Motor neuron (in vitro differentiated cells): ENCODE data around the gene NALCN. TPM values are rescaled to one million over a fixed set of nuclear protein-coding genes. Genes with fewer than 3 reads are reported as not detected.

Source experiments
- ATAC-seq, 8 experiments: fragments of 200-7000 bp; cut with Tn5 transposase; replicated peaks in 6 of 8; 2 replicates each; pipeline ENCODE4 v1.8.0; 2021; ENCODE audit warnings: mild to moderate bottlenecking in 8 of 8, moderate library complexity in 8 of 8
- H3K27ac ChIP-seq, 2 donors: fragments of 250-450 bp; sonication (Bioruptor Pico); 2 replicates each; pipeline ENCODE4 v1.9.0; 2021; ENCODE audit warnings: antibody characterized with exemption in 2 of 2, mild to moderate bottlenecking in 2 of 2, moderate library complexity in 1 of 2
- H3K4me1 ChIP-seq, 2 donors: fragments of 250-450 bp; sonication (Bioruptor Pico); replicated peaks in 1 of 2; 2 replicates each; pipeline ENCODE4 v1.6.1; 2021; ENCODE audit warnings: antibody characterized with exemption in 2 of 2, mild to moderate bottlenecking in 2 of 2, moderate library complexity in 1 of 2
- H3K4me3 ChIP-seq, 5 donors: fragments of 250-450 bp; sonication (Bioruptor Pico); 2 replicates each; pipeline ENCODE4 v1.9.0; 2021; ENCODE audit warnings: antibody characterized with exemption in 5 of 5, mild to moderate bottlenecking in 5 of 5, moderate library complexity in 4 of 5
- WGBS, 10 experiments: fragments of 450-650 bp; shearing (Covaris generic); methylation state at CpG; one replicate each; pipeline ENCODE4 v1.0.0; 2022; 5-methylcytosine and 5-hydroxymethylcytosine counted together
- in situ Hi-C, 9 experiments: fragments of 400-800 bp; cut with MboI; loops; one replicate each; pipeline ENCODE4 v1.15.0; 2021; ENCODE audit warnings: low sequenced_read_pairs in 9 of 9, low pct_unique_long_range_greater_than_20kb in 2 of 9; ENCODE audit not compliant: unreplicated experiment in 9 of 9
- total RNA-seq, 8 experiments: library from RNA; unstranded; fragments of 300-600 nt; gene quantifications; 2 replicates each; pipeline versions ENCODE4 v1.2.3 to v1.2.4, GENCODE V29; 2022

NALCN gene
- total RNA-seq, 8 experiments from 2014 or later = 0.40 to 21.3 (median 3.0) TPM

GRCh38 chr13:101190976-101191375 is 225.3 kb downstream of the NALCN start:
- no peak overlapping the region for H3K4me3 ChIP-seq
- no peak for ATAC-seq
- in situ Hi-C loops = no loop called here
- 3 to 100% (median 87%) methylated on average over 2 to 3 of the region's 3 CpGs; no CpG with 5 or more reads in 1 of the 10 experiments for WGBS, 10 experiments
- no peak overlapping the region for H3K27ac ChIP-seq
- no peaks in the 10 kb centered on the region for H3K4me1 ChIP-seq

GRCh38 chr13:101190337-101190736 is 226.0 kb downstream of the NALCN start:
- ATAC-seq = no peak
- no peak overlapping the region for H3K4me3 ChIP-seq
- no peak overlapping the region for H3K27ac ChIP-seq
- peaks cover 0 to 6% of the 10 kb centered on the region in 2 donors for H3K4me1 ChIP-seq
- WGBS, 10 experiments = 33 to 100% (median 83%) methylated on average over 1 to 3 of the region's 3 CpGs; no CpG with 5 or more reads in 1 of the 10 experiments
- in situ Hi-C loops = no loop called here

- in situ Hi-C loops = no loop called here
- Histone ChIP-seq H3K4me1 (peaks cover 0 to 7% of the 10 kb centered on the region in 2 donors), H3K4me3 (no peak overlapping the region), H3K27ac (no peak overlapping the region)
- WGBS, 10 experiments = 25 to 90% (median 60%) methylated on average over 1 to 3 of the region's 3 CpGs; no CpG with 5 or more reads in 3 of the 10 experiments
- no peak for ATAC-seq
Measured at GRCh38 chr13:101185606-101186005, 230.7 kb downstream of the NALCN start.

DNA sequence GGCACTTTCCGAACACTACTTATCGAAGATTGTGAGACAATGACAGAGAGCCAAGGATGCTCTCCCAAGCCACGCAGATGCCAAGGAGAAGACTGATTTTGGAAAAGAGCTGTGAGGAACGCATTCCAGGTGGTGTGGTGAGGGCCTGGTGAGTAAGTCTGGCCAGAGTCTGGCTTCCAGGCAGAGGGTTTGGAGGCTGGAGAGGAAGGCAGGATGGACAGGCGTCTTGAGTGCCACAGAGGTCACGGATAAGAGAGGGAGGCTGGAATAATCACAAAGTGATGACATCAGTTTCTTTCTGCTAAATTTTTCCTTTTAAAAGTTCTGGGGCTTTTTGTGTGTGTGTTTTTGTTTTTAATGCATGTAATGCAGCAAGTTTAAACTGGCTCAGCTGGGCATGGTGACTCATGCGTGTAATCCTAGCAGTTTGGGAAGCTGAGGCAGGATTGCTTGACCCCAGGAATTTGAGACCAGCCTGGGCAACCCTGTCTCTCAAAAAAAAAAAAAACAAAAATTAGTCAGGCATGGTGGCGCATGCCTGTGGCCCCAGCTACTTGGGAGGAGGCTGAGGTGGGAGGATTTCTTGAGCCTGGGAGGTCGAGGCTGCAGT is 235.1 kb downstream of the NALCN start:
- ATAC-seq = no peak
- Histone ChIP-seq H3K27ac (no peak overlapping the region), H3K4me1 (peaks cover 0 to 7% of the 10 kb centered on the region in 2 donors), H3K4me3 (no peak overlapping the region)
- in situ Hi-C loops = no loop called here
- WGBS, 10 experiments = 40 to 100% (median 84%) methylated on average over 1 to 8 of the region's 9 CpGs; no CpG with 5 or more reads in 1 of the 10 experiments

GRCh38 chr13:101179021-101179420 is 237.3 kb downstream of the NALCN start:
- Histone ChIP-seq H3K27ac (no peak overlapping the region), H3K4me1 (no peaks in the 10 kb centered on the region), H3K4me3 (no peak overlapping the region)
- WGBS, 10 experiments = 33 to 100% (median 85%) methylated on average over 1 to 4 of the region's 4 CpGs; no CpG with 5 or more reads in 3 of the 10 experiments
- in situ Hi-C loops = no loop called here
- ATAC-seq = no peak

- 14 to 90% (median 64%) methylated on average over 1 to 4 of the region's 4 CpGs; no CpG with 5 or more reads in 4 of the 10 experiments for WGBS, 10 experiments
- Histone ChIP-seq H3K4me3 (no peak overlapping the region), H3K27ac (no peak overlapping the region), H3K4me1 (no peaks in the 10 kb centered on the region)
- ATAC-seq = no peak
- in situ Hi-C loops = no loop called here
Measured at GRCh38 chr13:101178406-101178805, 237.9 kb downstream of the NALCN start.

- 10 to 78% (median 41%) methylated on average over 1 to 2 of the region's 2 CpGs; no CpG with 5 or more reads in 3 of the 10 experiments for WGBS, 10 experiments
Measured at GRCh38 chr13:101170306-101170705, 246.0 kb downstream of the NALCN start.

GRCh38 chr13:101157261-101157660 is 259.0 kb downstream of the NALCN start:
- Histone ChIP-seq H3K4me3 (no peak overlapping the region), H3K27ac (no peak overlapping the region), H3K4me1 (no peaks in the 10 kb centered on the region)
- ATAC-seq = no peak
- in situ Hi-C loops = loop anchor here in 4 of 9 experiments (25.0 kb wide), 5 partner anchors 305 to 780 kb away; partner anchors contain the start of gene ITGBL1 (in 2 of the 4)
- WGBS, 10 experiments = 0 to 100% (median 25%) methylated on average over 1 of the region's 1 CpG; no CpG with 5 or more reads in 4 of the 10 experiments

More at GRCh38 chr13:101170306-101170705, 246.0 kb downstream of the NALCN start:
- Histone ChIP-seq H3K4me1 (no peaks in the 10 kb centered on the region), H3K27ac (no peak overlapping the region), H3K4me3 (no peak overlapping the region)
- in situ Hi-C loops = loop anchor here in 4 of 9 experiments (25.0 kb wide), 5 partner anchors 292 to 767 kb away; partner anchors contain the start of gene ITGBL1 (in 2 of the 4)
- no peak for ATAC-seq

DNA sequence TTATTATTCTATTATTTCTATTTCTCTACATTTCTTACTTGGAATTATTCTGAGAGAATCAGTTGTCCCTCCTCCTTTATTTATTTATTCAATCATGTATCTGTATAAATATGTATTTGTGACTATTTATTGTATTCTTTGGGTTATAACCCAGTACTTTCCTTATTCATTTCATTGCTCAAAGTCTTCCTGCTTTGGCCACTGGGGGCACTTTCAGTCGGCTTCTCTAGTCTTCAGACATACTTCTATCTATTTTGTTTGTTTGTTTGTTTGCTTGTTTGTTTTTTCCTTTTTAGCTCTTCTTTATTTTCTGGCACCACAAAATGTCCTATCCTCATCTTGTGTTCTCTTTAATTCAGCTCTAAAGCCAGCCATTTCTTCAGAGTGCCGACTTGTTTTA is 260.4 kb downstream of the NALCN start:
- in situ Hi-C loops = loop anchor here in 4 of 9 experiments (25.0 kb wide), 5 partner anchors 306 to 781 kb away; partner anchors contain the start of gene ITGBL1 (in 2 of the 4)
- ATAC-seq = no peak
- H3K4me1 ChIP-seq = peaks cover 0 to under 1% of the 10 kb centered on the region in 2 donors
- WGBS, 10 experiments = 41 to 92% (median 60%) methylated on average over 1 to 2 of the region's 2 CpGs
- H3K27ac ChIP-seq = no peak overlapping the region
- H3K4me3 ChIP-seq = no peak overlapping the region

- Histone ChIP-seq H3K4me3 (no peak overlapping the region), H3K27ac (no peak overlapping the region), H3K4me1 (peaks cover 0 to 3% of the 10 kb centered on the region in 2 donors)
- 67 to 100% (median 90%) methylated on average over 1 to 3 of the region's 3 CpGs; no CpG with 5 or more reads in 5 of the 10 experiments for WGBS, 10 experiments
- no peak for ATAC-seq
- in situ Hi-C loops = loop anchor here in 4 of 9 experiments (25.0 kb wide), 5 partner anchors 310 to 785 kb away; partner anchors contain the start of gene ITGBL1 (in 2 of the 4)
Measured at GRCh38 chr13:101152184-101152583, 264.1 kb downstream of the NALCN start.

DNA sequence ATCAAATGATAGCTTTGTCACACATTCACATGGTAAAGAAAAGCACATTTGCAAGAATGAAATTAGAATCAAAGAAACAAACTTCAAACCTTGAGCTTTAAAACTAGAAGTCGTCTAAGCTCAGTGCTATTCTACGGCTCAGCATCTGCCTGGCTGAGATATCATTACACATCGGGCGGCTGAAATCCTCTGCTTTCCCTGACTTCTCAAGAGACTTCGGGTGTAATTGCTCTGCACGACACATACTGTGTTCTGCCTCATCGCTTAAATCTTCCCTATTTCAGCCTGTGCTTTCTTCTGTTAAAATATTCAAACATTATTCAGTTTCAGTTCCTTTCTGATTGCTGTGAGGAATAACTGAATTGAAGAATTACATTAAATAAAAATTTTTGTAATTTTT is 265.3 kb downstream of the NALCN start:
- Histone ChIP-seq H3K4me1 (peaks cover 0 to 3% of the 10 kb centered on the region in 2 donors), H3K4me3 (no peak overlapping the region), H3K27ac (no peak overlapping the region)
- ATAC-seq = peak in 7 of 8 experiments; percentile 35 to 65 (median 50)
- in situ Hi-C loops = loop anchor here in 4 of 9 experiments (25.0 kb wide), 5 partner anchors 311 to 786 kb away; partner anchors contain the start of gene ITGBL1 (in 2 of the 4)
- 4 to 48% (median 25%) methylated on average over 2 to 7 of the region's 7 CpGs; no CpG with 5 or more reads in 1 of the 10 experiments for WGBS, 10 experiments

DNA sequence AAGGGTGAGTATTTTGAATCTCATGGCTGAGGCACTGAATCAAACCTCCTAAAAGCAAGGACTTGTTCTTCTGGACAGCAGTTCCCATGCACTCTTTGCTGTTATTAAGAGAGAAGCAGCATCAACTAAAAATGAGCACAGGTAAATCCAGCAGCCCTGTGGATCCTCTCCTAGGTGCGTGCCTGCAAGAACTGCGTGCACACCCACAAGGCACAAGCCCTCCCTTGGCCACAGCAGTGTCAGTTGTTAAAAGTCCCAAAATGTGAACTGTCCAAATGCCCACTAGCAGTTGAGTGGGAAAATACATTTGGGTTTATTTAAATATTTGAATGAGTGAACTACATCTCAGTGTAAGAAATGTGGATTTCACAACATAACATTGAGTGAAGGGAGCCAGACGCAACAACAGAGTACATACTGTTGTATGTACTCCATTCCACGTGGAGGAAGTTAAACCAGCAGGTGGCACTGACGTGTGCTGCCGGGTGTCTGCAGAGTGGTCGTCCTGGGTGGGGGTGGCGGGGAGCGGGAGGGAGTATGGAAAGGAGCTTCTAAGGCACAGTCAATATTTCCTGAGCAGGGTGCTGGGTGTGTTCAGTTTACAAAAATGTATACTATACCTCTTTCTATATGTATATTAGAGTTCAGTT is 266.4 kb downstream of the NALCN start:
- peak in 4 of 8 experiments; percentile 21 to 89 (median 65) for ATAC-seq
- in situ Hi-C loops = loop anchor here in 6 of 9 experiments (25.0 kb wide), 7 partner anchors 312 to 1488 kb away; partner anchors contain the start of gene ITGBL1 (in 3 of the 6)
- peaks cover 0 to 3% of the 10 kb centered on the region in 2 donors for H3K4me1 ChIP-seq
- 45 to 100% (median 76%) methylated on average over 1 to 8 of the region's 9 CpGs; no CpG with 5 or more reads in 4 of the 10 experiments for WGBS, 10 experiments
- no peak overlapping the region for H3K4me3 ChIP-seq
- no peak overlapping the region for H3K27ac ChIP-seq
